ENCODE data around the gene GPHN.

GPHN gene

GRCh38 chr14:67191768-67192290 is 683.9 kb downstream of the GPHN start:
- peak; percentile 92 for FAIRE-seq
- DNase-seq (ENCODE audit: insufficient read length, low spot score), result no peak

GRCh38 chr14:67192366-67192765 is 684.4 kb downstream of the GPHN start:
- DNase-seq (ENCODE audit: insufficient read length, low spot score) (no peak), FAIRE-seq (no peak)

GRCh38 chr14:67195279-67195678 is 687.3 kb downstream of the GPHN start:
- FAIRE-seq, result peak; percentile 95
- no peak for DNase-seq (ENCODE audit: insufficient read length, low spot score)

GRCh38 chr14:67199016-67199415 is 691.1 kb downstream of the GPHN start:
- FAIRE-seq, result peak; percentile 94
- DNase-seq (ENCODE audit: insufficient read length, low spot score), result no peak

- DNase-seq (ENCODE audit: insufficient read length, low spot score) (no peak), FAIRE-seq (peak; percentile 94)
Measured at GRCh38 chr14:67207810-67208209, 699.9 kb downstream of the GPHN start.

- FAIRE-seq (no peak), DNase-seq (ENCODE audit: insufficient read length, low spot score) (no peak)
Measured at GRCh38 chr14:67218126-67218525, 710.2 kb downstream of the GPHN start.

- peak; percentile 97 for DNase-seq (ENCODE audit: insufficient read length, low spot score)
Measured at GRCh38 chr14:67221248-67221981, 713.5 kb downstream of the GPHN start.

GRCh38 chr14:67221982-67222328 is 714.0 kb downstream of the GPHN start:
- DNase-seq (ENCODE audit: insufficient read length, low spot score), result no peak
- FAIRE-seq, result peak; percentile 98

More at GRCh38 chr14:67221248-67221981, 713.5 kb downstream of the GPHN start:
- peak; percentile 74 for FAIRE-seq

- FAIRE-seq, result peak; percentile 99
Measured at GRCh38 chr14:67225523-67225922, 717.6 kb downstream of the GPHN start.

GRCh38 chr14:67228325-67228984 is 720.5 kb downstream of the GPHN start:
- DNase-seq (ENCODE audit: insufficient read length, low spot score) (peak; percentile 67), FAIRE-seq (peak; percentile 87)

More at GRCh38 chr14:67225523-67225922, 717.6 kb downstream of the GPHN start:
- DNase-seq (ENCODE audit: insufficient read length, low spot score), result no peak
